Astrocyte (in vitro differentiated cells and primary cell): Measurements from ENCODE around the gene ITFG1. TPM values are rescaled to one million over a fixed set of nuclear protein-coding genes. Genes with fewer than 3 reads are reported as not detected.
A peak's percentile ranks its signal among the peaks of the same experiment; 100 is the strongest.

ENCODE experiments used
- DNase-seq: peaks from one replicate; pipeline ENCODE4 v3.0.0-alpha.2; 2010; ENCODE audit warnings: low read depth
- FAIRE-seq: peaks from 2 replicates; lab custom pipeline; 2011; peaks lifted over from hg19 to GRCh38; lab: Jason Lieb, UNC
- H2AFZ ChIP-seq: 2 replicates; pipeline ENCODE4 v1.6.0; 2012; ENCODE audit warnings: low read depth, low read length, inconsistent platforms
- H3K27ac ChIP-seq: 2 replicates; pipeline ENCODE4 v1.5.1; 2011; ENCODE audit warnings: low read depth, low read length, inconsistent platforms
- H3K27me3 ChIP-seq: 2 replicates; pipeline ENCODE4 v1.6.0; 2011; ENCODE audit warnings: low read length, inconsistent platforms; ENCODE audit not compliant: insufficient read depth
- H3K36me3 ChIP-seq: 2 replicates; pipeline ENCODE4 v1.5.1; 2011; ENCODE audit warnings: low read length, inconsistent platforms; ENCODE audit not compliant: insufficient read depth
- H3K4me1 ChIP-seq: 2 replicates; pipeline ENCODE4 v1.5.1; 2011; ENCODE audit warnings: low read length, inconsistent platforms; ENCODE audit not compliant: insufficient read depth
- H3K4me2 ChIP-seq: 2 replicates; pipeline ENCODE4 v1.6.0; 2012; ENCODE audit warnings: low read length, inconsistent platforms
- H3K4me3 ChIP-seq: 2 replicates; pipeline ENCODE4 v1.5.1; 2011; ENCODE audit warnings: low read depth, mild to moderate bottlenecking, low read length, inconsistent platforms; ENCODE audit not compliant: insufficient read depth
- H3K79me2 ChIP-seq: 2 replicates; pipeline ENCODE4 v1.6.0; 2012; ENCODE audit warnings: mild to moderate bottlenecking, low read length, inconsistent platforms; ENCODE audit not compliant: insufficient read depth
- H3K9ac ChIP-seq: 2 replicates; pipeline ENCODE4 v1.6.0; 2012; ENCODE audit warnings: mild to moderate bottlenecking, low read length, inconsistent platforms
- H3K9me3 ChIP-seq: 2 replicates; pipeline ENCODE4 v1.5.1; 2012; ENCODE audit warnings: low read depth, mild to moderate bottlenecking, low read length, inconsistent platforms; ENCODE audit not compliant: insufficient read depth
- H4K20me1 ChIP-seq: 2 replicates; pipeline ENCODE4 v1.6.0; 2012; ENCODE audit warnings: low read length, inconsistent platforms; ENCODE audit not compliant: insufficient read depth
- H3K27ac Mint-ChIP-seq: one replicate; pipeline ENCODE4 v1.8.0; 2021; ENCODE audit warnings: mild to moderate bottlenecking, mixed read lengths; ENCODE audit not compliant: unreplicated experiment
- H3K27me3 Mint-ChIP-seq: one replicate; pipeline ENCODE4 v1.8.0; 2021; ENCODE audit warnings: low read depth, mixed read lengths; ENCODE audit not compliant: unreplicated experiment
- H3K36me3 Mint-ChIP-seq: one replicate; pipeline ENCODE4 v1.8.0; 2021; ENCODE audit warnings: low read depth, mixed read lengths; ENCODE audit not compliant: unreplicated experiment
- H3K4me1 Mint-ChIP-seq: one replicate; pipeline ENCODE4 v1.8.0; 2021; ENCODE audit warnings: low read depth, mixed read lengths; ENCODE audit not compliant: unreplicated experiment
- H3K4me3 Mint-ChIP-seq: one replicate; pipeline ENCODE4 v1.8.0; 2021; ENCODE audit warnings: mild to moderate bottlenecking, moderate library complexity, mixed read lengths; ENCODE audit not compliant: unreplicated experiment
- H3K9me3 Mint-ChIP-seq: one replicate; pipeline ENCODE4 v1.8.0; 2021; ENCODE audit warnings: mild to moderate bottlenecking, mixed read lengths; ENCODE audit not compliant: unreplicated experiment
- EZH2 ChIP-seq: IDR thresholded peaks from 2 replicates; pipeline ENCODE4 v1.6.1; 2012; ENCODE audit warnings: mild to moderate bottlenecking, low read length, inconsistent platforms; ENCODE audit not compliant: insufficient read depth
- total RNA-seq: library from RNA; stranded (reverse); gene quantifications from 2 replicates; pipeline ENCODE4 v1.2.1, GENCODE V29; 2021
- TF ChIP-seq, protein P1 (sequence below): IDR thresholded peaks from 2 replicates; pipeline ENCODE4 v1.5.1; 2011; ENCODE audit warnings: low read depth, mild to moderate bottlenecking, inconsistent platforms, low read length, moderate library complexity; ENCODE audit not compliant: insufficient read depth

ITFG1 gene
- total RNA-seq, 1 donor from 2014 or later, result 52.7 TPM

DNA sequence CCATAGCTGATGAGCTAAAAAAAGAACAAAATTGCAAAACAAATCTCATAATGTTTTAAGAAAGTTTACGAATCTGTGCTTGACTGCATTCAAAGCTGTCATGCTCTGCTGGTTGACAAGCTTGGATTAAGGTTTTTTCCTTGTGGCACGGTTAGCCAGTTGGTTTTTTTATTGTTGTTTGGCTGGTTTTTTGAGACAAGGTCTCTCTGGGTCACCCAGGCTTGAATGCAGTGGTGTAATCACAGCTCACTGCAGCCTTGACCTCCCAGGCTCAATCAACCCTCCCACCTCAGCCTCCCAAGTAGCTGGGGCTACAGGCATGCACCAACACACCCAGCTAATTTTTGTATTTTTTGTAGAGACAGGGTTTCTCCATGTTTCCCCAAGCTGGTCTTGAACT, 45.9 kb upstream of the ITFG1 start:
- Histone ChIP-seq H3K36me3 (peaks cover 9% of the 10 kb centered on the region), H3K9me3 (no peaks in the 10 kb centered on the region), H3K27ac (no peak overlapping the region), H3K79me2 (no peaks in the 10 kb centered on the region), H3K9ac (no peak overlapping the region), H3K4me2 (no peak overlapping the region), H2AFZ (no peak overlapping the region), H4K20me1 (no peaks in the 10 kb centered on the region), H3K4me3 (no peak overlapping the region), H3K27me3 (no peaks in the 10 kb centered on the region), H3K4me1 (peaks cover 5% of the 10 kb centered on the region)
- H3K9me3 Mint-ChIP-seq, result no peaks in the 10 kb centered on the region
- H3K4me3 Mint-ChIP-seq, result no peak overlapping the region
- DNase-seq (no peak), FAIRE-seq (no peak)
- H3K36me3 Mint-ChIP-seq, result peaks cover 2% of the 10 kb centered on the region
- no peaks in the 10 kb centered on the region for H3K27me3 Mint-ChIP-seq
- peaks cover 4% of the 10 kb centered on the region for H3K4me1 Mint-ChIP-seq
- TF ChIP-seq, protein P1, sequence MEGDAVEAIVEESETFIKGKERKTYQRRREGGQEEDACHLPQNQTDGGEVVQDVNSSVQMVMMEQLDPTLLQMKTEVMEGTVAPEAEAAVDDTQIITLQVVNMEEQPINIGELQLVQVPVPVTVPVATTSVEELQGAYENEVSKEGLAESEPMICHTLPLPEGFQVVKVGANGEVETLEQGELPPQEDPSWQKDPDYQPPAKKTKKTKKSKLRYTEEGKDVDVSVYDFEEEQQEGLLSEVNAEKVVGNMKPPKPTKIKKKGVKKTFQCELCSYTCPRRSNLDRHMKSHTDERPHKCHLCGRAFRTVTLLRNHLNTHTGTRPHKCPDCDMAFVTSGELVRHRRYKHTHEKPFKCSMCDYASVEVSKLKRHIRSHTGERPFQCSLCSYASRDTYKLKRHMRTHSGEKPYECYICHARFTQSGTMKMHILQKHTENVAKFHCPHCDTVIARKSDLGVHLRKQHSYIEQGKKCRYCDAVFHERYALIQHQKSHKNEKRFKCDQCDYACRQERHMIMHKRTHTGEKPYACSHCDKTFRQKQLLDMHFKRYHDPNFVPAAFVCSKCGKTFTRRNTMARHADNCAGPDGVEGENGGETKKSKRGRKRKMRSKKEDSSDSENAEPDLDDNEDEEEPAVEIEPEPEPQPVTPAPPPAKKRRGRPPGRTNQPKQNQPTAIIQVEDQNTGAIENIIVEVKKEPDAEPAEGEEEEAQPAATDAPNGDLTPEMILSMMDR, result no peak
- no peak for TF ChIP-seq EZH2
- no peak overlapping the region for H3K27ac Mint-ChIP-seq

GRCh38 chr16:47504599-47504998, 43.7 kb upstream of the ITFG1 start:
- Histone ChIP-seq H3K4me2 (no peak overlapping the region), H3K4me3 (no peak overlapping the region), H3K9ac (no peak overlapping the region), H3K27me3 (no peaks in the 10 kb centered on the region), H3K27ac (no peak overlapping the region), H3K9me3 (no peaks in the 10 kb centered on the region), H3K4me1 (peaks cover 5% of the 10 kb centered on the region), H2AFZ (no peak overlapping the region), H3K79me2 (no peaks in the 10 kb centered on the region), H4K20me1 (no peaks in the 10 kb centered on the region), H3K36me3 (peaks cover 3% of the 10 kb centered on the region)
- no peak for DNase-seq
- no peak overlapping the region for H3K4me3 Mint-ChIP-seq
- FAIRE-seq, result no peak
- no peak overlapping the region for H3K27ac Mint-ChIP-seq
- no peaks in the 10 kb centered on the region for H3K9me3 Mint-ChIP-seq
- peaks cover 4% of the 10 kb centered on the region for H3K4me1 Mint-ChIP-seq
- TF ChIP-seq EZH2, result no peak
- TF ChIP-seq, protein P1, result no peak
- H3K36me3 Mint-ChIP-seq, result peaks cover 7% of the 10 kb centered on the region
- no peaks in the 10 kb centered on the region for H3K27me3 Mint-ChIP-seq

DNA sequence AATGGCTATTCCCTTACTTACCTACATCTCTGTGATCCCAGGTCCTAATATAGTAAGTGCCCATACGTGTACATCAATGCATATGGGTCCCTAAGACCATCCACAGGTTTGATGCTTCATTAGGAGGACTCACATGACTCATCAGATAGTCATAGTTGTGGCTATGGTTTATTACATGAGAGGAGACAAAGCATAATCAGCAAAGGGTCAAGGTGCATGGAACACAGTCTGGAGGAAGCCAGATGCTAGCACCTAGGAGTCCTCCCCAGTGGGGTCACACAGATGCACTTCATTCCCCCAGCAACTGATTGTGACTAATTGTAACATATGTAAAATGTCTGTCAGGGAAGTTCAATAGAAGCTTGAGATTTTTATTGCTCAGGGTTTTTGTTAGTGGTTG, 43.1 kb upstream of the ITFG1 start:
- H4K20me1 ChIP-seq, result no peaks in the 10 kb centered on the region
- H3K9ac ChIP-seq, result no peak overlapping the region
- TF ChIP-seq EZH2, result no peak
- TF ChIP-seq, protein P1, result no peak
- peaks cover 7% of the 10 kb centered on the region for H3K36me3 Mint-ChIP-seq
- no peaks in the 10 kb centered on the region for H3K9me3 Mint-ChIP-seq
- FAIRE-seq (no peak), DNase-seq (peak; percentile 35)
- no peaks in the 10 kb centered on the region for H3K27me3 ChIP-seq
- no peaks in the 10 kb centered on the region for H3K9me3 ChIP-seq
- H3K27me3 Mint-ChIP-seq, result no peaks in the 10 kb centered on the region
- H3K27ac ChIP-seq, result no peak overlapping the region
- peaks cover 5% of the 10 kb centered on the region for H3K4me1 ChIP-seq
- no peaks in the 10 kb centered on the region for H3K79me2 ChIP-seq
- no peak overlapping the region for H3K4me3 ChIP-seq
- H3K4me3 Mint-ChIP-seq, result no peak overlapping the region
- H3K27ac Mint-ChIP-seq, result no peak overlapping the region
- H2AFZ ChIP-seq, result no peak overlapping the region
- H3K36me3 ChIP-seq, result peaks cover 3% of the 10 kb centered on the region
- peaks cover 4% of the 10 kb centered on the region for H3K4me1 Mint-ChIP-seq
- H3K4me2 ChIP-seq, result no peak overlapping the region
